Testis (tissue), 3 donors: Measurements from ENCODE around the gene VPS50. TPM values are rescaled to one million over a fixed set of nuclear protein-coding genes. Genes with fewer than 3 reads are reported as not detected.

ENCODE experiments used
- DNase-seq: peaks from one replicate; pipeline ENCODE4 v3.0.0-alpha.2; 2019
- H3K27ac ChIP-seq, 2 donors: fragments of 200-600 bp; sonication (generic); one replicate each; pipeline ENCODE4 v1.5.1; 2019
- H3K27me3 ChIP-seq: fragments of 200-600 bp; sonication (generic); one replicate; pipeline ENCODE4 v1.5.1; 2019
- H3K36me3 ChIP-seq: fragments of 200-600 bp; sonication (generic); one replicate; pipeline ENCODE4 v1.5.1; 2017; ENCODE audit warnings: low read depth; ENCODE audit errors: missing control alignments
- H3K4me1 ChIP-seq: fragments of 200-600 bp; sonication (generic); one replicate; pipeline ENCODE4 v1.5.1; 2019
- H3K4me3 ChIP-seq, 2 donors: fragments of 200-600 bp; sonication (generic); one replicate each; pipeline ENCODE4 v1.5.1; 2017 to 2019
- H3K9me3 ChIP-seq: fragments of 200-600 bp; sonication (generic); one replicate; pipeline ENCODE4 v1.5.1; 2017
- POLR2A ChIP-seq: fragments of 450-650 bp; IDR thresholded peaks from one replicate; pipeline ENCODE4 v1.6.1; 2017; ENCODE audit warnings: antibody characterized with exemption, mild to moderate bottlenecking, moderate library complexity
- WGBS, 2 donors: methylation state at CpG; one replicate each; pipeline ENCODE4 v1.1.5; 2018; 5-methylcytosine and 5-hydroxymethylcytosine counted together
- intact Hi-C: fragments of 100-400 bp; cut with DNase I; formaldehyde crosslinking; loops from one replicate; pipeline ENCODE4 v1.15.1; 2023; ENCODE audit warnings: low total_unique reads
- polyA plus RNA-seq: library from polyadenylated mRNA; stranded (reverse); fragments of 350-450 nt; fragmentation: Illumina TruSeq; extraction: RNeasy Lipid Tissue Mini Kit (QIAGEN cat#74804); gene quantifications from one replicate; pipeline ENCODE4 v1.2.3, GENCODE V29; 2014; ENCODE audit warnings: low read depth, low replicate concordance; ENCODE audit not compliant: insufficient read depth
- total RNA-seq, 2 donors: library from RNA; depleted of rRNA; stranded (reverse); fragments of >200 nt; gene quantifications; one replicate each; pipeline ENCODE4 v1.2.3, GENCODE V29; 2016
- TF ChIP-seq, protein P1 (sequence below), 3 experiments: fragments of 450-650 bp in 2 of 3; fragments of 200-600 bp in 1 of 3; sonication (generic) in 1 of 3; IDR thresholded peaks; one replicate each; pipeline ENCODE4 v1.5.1; 2016 to 2019; ENCODE audit warnings: antibody characterized with exemption in 3 of 3, mild to moderate bottlenecking in 2 of 3, moderate library complexity in 1 of 3

Gene VPS50
- total and polyA plus RNA-seq, 3 donors from 2014 or later: 17.5 to 26.6 (median 22.9) TPM

DNA sequence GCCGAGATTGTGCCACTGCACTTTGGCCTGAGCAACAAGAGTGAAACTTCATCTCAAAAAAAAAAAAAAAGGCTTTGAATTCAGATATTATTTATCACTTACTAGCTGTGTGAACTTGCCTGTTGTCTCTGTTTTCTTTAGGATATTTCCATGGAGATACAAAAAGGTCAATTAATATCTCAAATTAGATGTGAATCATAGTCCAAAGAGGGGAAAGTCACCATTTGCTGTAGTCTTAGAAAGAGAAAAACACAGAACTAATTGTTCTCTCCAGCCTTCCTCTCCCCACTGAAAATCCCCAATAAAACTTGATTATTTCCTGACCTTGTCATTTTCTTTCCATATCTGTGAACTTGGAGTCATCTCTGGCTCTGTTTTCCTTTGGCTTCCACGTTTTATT is 27.1 kb upstream of the VPS50 start:
- H3K36me3 ChIP-seq: no peaks in the 10 kb centered on the region
- intact Hi-C loops: no loop called here
- 52 to 55% methylated on average over 2 of the region's 2 CpGs for WGBS, 2 donors

DNA sequence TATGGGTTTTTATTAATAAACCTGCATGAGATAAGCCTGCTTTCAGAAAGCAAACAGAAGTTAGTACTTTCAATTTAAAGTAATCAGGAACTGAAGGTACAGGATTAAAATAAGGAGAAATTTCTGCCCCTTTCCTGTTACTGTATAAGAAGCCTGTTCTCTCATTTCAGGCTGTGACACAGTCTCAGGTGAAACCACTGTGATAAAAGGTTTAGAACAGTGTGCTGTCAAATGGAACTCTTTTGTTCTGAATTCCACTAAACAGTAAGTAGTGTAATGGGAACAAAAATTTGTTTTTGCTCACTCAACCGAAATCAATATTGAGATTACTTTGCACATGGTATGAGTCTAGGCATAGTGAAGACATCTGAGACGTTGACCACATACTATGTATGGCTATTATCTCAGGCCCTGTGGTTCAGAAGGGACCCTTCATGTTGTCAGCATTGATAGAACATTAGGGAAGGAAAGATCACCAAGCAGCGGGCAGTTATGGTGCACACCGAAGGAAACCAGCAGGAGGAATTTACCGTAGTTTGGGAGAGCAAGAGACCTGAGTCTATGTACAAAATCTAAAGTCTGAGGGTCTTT is 20.8 kb upstream of the VPS50 start:
- TF ChIP-seq POLR2A: no peak
- TF ChIP-seq, protein P1, sequence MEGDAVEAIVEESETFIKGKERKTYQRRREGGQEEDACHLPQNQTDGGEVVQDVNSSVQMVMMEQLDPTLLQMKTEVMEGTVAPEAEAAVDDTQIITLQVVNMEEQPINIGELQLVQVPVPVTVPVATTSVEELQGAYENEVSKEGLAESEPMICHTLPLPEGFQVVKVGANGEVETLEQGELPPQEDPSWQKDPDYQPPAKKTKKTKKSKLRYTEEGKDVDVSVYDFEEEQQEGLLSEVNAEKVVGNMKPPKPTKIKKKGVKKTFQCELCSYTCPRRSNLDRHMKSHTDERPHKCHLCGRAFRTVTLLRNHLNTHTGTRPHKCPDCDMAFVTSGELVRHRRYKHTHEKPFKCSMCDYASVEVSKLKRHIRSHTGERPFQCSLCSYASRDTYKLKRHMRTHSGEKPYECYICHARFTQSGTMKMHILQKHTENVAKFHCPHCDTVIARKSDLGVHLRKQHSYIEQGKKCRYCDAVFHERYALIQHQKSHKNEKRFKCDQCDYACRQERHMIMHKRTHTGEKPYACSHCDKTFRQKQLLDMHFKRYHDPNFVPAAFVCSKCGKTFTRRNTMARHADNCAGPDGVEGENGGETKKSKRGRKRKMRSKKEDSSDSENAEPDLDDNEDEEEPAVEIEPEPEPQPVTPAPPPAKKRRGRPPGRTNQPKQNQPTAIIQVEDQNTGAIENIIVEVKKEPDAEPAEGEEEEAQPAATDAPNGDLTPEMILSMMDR (IDR thresholded peaks at IDR 0.05): no peak
- Histone ChIP-seq H3K27me3 (no peaks in the 10 kb centered on the region), H3K9me3 (no peaks in the 10 kb centered on the region), H3K4me1 (no peaks in the 10 kb centered on the region), H3K36me3 (no peaks in the 10 kb centered on the region), H3K27ac (no peak overlapping the region), H3K4me3 (no peak overlapping the region)
- intact Hi-C loops: no loop called here
- no peak for DNase-seq
- WGBS, 2 donors: 81 to 88% methylated on average over 5 of the region's 5 CpGs

More for the DNA sequence above, 27.1 kb upstream of the VPS50 start:
- Histone ChIP-seq H3K4me1 (no peaks in the 10 kb centered on the region), H3K27ac (no peak overlapping the region), H3K27me3 (no peaks in the 10 kb centered on the region), H3K9me3 (no peaks in the 10 kb centered on the region), H3K4me3 (no peak overlapping the region)
- TF ChIP-seq, protein P1 (IDR thresholded peaks at IDR 0.05): no peak
- no peak for DNase-seq

DNA sequence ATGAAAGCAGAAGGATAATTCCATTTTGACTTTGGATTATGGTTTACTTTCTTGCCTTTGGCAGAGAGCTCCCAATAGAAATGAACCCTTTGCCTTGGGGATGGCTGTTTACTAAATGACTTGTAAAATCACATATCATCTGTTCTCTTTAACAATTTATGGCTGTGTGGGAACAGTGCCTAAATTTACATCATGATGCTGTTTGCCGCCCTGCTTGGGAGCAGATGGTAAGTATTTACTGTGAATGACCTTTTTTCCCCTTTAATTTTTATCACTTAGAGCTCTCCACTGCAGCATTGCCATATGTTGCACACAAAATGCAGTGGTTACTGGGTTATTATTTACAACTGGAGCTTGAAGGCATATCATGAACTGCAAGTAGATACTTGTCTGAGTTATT is 19.3 kb upstream of the VPS50 start:
- 43 to 48% methylated on average over 1 of the region's 1 CpG for WGBS, 2 donors
- TF ChIP-seq, protein P1 (IDR thresholded peaks at IDR 0.05): no peak
- TF ChIP-seq POLR2A: no peak
- no peaks in the 10 kb centered on the region for H3K36me3 ChIP-seq

DNA sequence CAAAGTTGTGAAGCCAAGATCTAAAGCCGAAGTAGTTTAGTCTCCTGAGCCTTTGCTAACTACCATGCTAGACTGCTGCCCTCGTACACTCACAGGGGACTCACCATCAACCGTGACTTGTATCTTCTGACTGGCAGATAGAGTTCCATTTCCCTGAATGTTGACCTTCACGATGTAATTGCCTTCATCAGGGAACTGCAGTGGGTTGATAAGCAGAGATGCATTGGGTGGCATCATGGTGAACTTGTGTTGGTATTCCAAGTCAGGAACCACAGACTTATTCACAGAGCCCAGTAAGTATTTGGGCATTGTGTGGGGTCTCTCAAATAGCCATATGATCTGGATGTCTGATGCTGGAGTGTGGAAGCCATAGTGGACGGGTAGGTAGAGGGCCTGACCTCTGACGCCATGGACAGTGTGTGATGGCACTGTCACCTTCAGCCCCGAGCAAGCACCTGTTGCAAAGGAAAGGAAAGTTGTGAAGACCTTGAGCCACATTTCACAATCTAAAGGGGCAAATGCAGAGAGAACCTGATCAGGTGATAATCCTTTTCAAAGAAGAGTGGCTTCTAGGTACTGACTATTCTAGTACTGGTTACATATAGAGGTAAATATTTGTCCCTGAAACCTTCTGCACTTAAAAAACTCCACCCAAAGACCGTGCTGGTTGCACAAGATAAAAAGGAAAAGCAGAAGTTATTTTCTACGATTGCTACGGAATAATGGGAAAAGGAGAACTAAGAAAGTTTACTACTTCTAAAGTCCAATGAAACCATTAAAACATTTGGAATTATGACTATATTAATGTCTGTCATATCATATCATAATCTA is 13.0 kb upstream of the VPS50 start:
- no peak for TF ChIP-seq POLR2A
- TF ChIP-seq, protein P1 (IDR thresholded peaks at IDR 0.05): no peak

More for the DNA sequence above, 19.3 kb upstream of the VPS50 start:
- Histone ChIP-seq H3K27me3 (no peaks in the 10 kb centered on the region), H3K4me1 (no peaks in the 10 kb centered on the region), H3K4me3 (no peak overlapping the region), H3K27ac (no peak overlapping the region), H3K9me3 (no peaks in the 10 kb centered on the region)
- no peak for DNase-seq
- intact Hi-C loops: no loop called here

More for the DNA sequence above, 13.0 kb upstream of the VPS50 start:
- no peaks in the 10 kb centered on the region for H3K36me3 ChIP-seq
- H3K4me1 ChIP-seq: no peaks in the 10 kb centered on the region
- DNase-seq: no peak
- H3K9me3 ChIP-seq: no peaks in the 10 kb centered on the region
- no peak overlapping the region for H3K27ac ChIP-seq
- no peak overlapping the region for H3K4me3 ChIP-seq
- no peaks in the 10 kb centered on the region for H3K27me3 ChIP-seq
- intact Hi-C loops: no loop called here
- WGBS, 2 donors: 79 to 85% methylated on average over 10 of the region's 10 CpGs
